Fibroblast of the aortic adventitia (primary cell): Measurements from ENCODE around the gene FBLN5. TPM values are rescaled to one million over a fixed set of nuclear protein-coding genes. Genes with fewer than 3 reads are reported as not detected.

Experiments used
- DNase-seq: peaks from one replicate; pipeline ENCODE4 v3.0.0-alpha.2; 2010; ENCODE audit warnings: low read depth
- H3K4me3 ChIP-seq: 2 replicates; pipeline ENCODE4 v1.5.1; 2011; ENCODE audit warnings: low read depth, mild to moderate bottlenecking, control low read depth, low read length, moderate library complexity
- total RNA-seq: library from RNA; depleted of rRNA; stranded (reverse); fragments of >200 nt; gene quantifications from 2 replicates; pipeline ENCODE4 v1.2.3, GENCODE V29; 2012; ENCODE audit warnings: low replicate concordance
- TF ChIP-seq, protein P1 (sequence below): IDR thresholded peaks from 2 replicates; pipeline ENCODE4 v1.5.1; 2011; ENCODE audit warnings: mild to moderate bottlenecking, low read length, control low read depth, inconsistent platforms; ENCODE audit not compliant: insufficient read depth

The FBLN5 gene
- total RNA-seq, 1 donor = 137 TPM

GRCh38 chr14:91953170-91953985 is 5.9 kb upstream of the FBLN5 start:
- TF ChIP-seq, protein P1, sequence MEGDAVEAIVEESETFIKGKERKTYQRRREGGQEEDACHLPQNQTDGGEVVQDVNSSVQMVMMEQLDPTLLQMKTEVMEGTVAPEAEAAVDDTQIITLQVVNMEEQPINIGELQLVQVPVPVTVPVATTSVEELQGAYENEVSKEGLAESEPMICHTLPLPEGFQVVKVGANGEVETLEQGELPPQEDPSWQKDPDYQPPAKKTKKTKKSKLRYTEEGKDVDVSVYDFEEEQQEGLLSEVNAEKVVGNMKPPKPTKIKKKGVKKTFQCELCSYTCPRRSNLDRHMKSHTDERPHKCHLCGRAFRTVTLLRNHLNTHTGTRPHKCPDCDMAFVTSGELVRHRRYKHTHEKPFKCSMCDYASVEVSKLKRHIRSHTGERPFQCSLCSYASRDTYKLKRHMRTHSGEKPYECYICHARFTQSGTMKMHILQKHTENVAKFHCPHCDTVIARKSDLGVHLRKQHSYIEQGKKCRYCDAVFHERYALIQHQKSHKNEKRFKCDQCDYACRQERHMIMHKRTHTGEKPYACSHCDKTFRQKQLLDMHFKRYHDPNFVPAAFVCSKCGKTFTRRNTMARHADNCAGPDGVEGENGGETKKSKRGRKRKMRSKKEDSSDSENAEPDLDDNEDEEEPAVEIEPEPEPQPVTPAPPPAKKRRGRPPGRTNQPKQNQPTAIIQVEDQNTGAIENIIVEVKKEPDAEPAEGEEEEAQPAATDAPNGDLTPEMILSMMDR = no peak
- no peak overlapping the region for H3K4me3 ChIP-seq
- peak; percentile 43 for DNase-seq

GRCh38 chr14:91946622-91947474 is 646 bp downstream of the FBLN5 start:
- H3K4me3 ChIP-seq = peak overlapping the region; percentile 84
- DNase-seq = peak; percentile 56
- TF ChIP-seq, protein P1 = no peak

DNA sequence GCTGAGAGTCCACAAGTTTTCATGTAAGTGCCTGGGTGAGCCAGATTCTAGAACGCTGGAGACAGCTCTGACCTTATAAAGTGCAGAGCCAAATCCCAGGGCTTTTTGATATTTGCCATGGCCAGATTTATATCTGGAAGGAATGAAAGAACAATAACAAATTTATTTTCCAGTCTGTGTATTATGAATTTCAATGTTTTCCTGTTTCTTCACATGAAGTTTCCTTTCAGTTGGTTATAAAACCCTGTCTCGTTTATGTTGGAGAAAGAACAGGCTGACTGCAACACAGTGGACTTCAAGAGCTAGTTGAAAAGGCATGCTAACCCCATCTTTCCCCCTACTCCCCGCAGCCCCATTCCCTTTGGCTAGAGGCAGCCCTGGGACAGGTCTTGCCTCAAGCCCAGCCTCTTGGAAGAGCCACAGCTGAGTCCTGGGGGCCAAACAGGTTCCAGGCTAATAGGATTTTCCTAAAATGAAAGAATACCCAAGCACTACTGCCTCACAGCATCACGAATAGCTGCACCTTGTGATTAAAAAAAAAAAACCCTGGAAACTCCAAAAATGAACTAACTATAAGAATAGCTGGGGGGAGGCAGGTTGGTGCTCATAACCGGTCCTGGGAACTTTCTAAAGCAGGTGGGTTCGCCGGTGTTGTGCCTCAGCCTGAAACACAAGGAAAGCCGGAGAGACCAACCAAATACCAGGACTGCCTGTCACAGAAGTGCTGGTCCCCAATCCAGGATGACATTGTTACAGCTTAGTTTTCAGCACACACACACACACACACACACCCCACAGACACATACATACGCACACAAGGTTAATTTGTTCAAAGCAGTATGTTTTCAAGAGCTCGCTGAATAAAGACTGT is 1.5 kb downstream of the FBLN5 start:
- peak overlapping the region; percentile 84 for H3K4me3 ChIP-seq
- peak; percentile 46 for DNase-seq
- TF ChIP-seq, protein P1 = no peak

DNA sequence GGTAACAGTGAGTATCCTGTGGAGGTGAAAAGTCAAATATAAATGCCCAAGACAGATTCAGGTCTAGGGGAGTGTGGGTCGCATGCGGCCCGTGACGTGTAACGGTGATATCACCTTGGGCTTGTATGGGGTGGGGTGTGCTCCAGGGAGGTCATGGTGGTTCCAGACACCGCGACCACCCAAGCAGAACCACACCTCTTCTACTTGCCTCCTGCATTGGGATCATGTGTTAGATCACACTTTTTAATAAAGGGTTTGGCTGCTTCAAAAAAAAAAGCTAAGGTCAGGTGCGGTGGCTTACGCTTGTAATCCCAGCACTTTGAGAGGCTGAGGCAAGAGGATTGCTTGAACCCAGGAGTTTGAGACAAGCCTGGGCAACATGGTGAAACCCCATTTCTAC is 4.5 kb downstream of the FBLN5 start:
- no peak overlapping the region for H3K4me3 ChIP-seq
- DNase-seq = no peak
- TF ChIP-seq, protein P1 = no peak

DNA sequence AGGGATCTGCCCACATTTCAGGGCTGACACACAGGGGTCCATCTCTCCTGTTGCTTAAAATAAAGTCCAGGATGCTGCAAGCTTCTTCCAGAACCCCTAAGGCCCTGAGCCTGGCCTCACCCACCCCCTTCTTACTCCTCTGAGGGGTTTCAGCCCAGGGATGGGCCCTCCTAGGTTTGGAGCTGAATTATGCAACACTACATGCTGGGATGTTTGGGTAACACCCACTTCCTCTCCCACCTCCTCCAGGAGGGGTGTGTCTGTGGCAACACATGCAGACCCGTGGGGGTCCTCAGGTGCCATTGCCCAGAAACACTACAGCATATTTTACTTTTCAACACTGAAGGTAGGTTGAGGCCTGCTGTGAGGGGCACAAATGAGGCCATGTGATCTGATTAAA is 5.4 kb downstream of the FBLN5 start:
- no peak for DNase-seq
- H3K4me3 ChIP-seq = no peak overlapping the region
- TF ChIP-seq, protein P1 = no peak

DNA sequence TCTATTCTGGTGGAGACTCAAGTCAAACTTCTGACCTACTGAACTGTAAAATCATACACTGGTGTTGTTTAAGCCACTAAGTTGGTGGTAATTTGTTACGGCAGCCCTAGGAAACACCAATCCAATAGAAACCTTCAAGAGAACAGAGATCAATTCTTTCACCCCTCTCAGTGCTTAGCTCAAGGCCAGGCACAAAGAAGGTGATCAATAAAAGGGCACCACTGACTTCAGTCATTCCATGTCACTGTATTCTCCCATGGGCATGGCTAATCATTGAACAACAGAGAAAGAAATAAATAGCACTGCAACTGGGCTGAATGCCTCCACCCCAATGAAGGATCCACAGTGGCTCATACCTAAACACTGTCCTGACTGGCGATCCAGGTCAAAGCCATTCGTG is 7.3 kb downstream of the FBLN5 start:
- TF ChIP-seq, protein P1 = no peak
- H3K4me3 ChIP-seq = no peak overlapping the region
- DNase-seq = no peak
